Measurements from ENCODE around the gene HRAS.
A peak's percentile ranks its signal among the peaks of the same experiment; 100 is the strongest.
"Not testable (repeated sequence)": the region's sequence is repeated elsewhere in the genome, so short reads cannot be mapped to it uniquely, and the experiment has no call there.

The HRAS gene

DNA sequence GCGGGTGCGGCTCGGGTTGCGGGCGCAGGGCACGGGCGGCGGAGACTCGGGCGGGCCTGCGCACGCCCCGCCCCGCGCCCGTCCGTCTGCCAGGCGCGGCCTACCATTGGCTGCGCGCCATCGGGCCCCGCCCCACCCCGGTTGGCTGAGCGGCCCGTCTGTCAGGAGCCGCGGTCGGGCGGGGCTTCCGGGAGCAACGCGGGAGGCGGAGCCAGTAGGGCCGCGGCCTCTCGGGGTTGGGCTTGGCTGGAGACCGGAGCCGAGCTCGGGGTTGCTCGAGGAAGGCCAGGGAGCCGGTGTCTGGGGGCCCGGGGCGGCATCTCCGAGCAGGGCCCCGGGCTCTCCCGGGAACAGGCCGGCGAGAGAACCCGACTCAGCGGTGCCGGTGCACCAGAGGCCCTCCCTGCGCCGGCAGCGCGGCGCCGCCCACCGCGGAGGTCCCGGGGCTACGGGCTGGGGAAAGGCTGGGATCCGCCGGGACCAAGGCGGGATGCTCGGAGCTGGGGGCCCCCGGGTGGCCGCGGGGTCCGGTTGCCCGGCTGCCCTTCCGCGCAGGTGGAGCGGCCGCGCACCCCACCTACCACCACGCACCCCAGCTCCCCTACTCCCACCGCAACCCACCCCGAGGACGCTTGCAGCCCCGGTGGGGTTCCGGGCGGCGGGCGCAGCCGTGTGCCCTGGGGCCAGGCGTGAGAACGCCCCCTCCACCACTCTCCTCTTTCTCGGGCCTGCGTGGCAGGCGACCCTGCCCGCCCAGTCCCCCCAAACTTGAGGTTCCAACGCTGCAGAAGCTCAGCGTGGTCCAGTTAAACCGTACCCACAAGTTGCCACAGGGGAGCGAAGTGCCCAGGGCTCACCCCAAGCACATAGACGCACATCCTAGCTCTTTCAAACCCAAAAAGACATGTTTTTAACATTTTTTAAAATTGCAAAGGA is at the start of gene HRAS:
HRAS (minus strand) TSS at position 58 of the 936 bp plus-strand sequence.
- DNase-seq, result peak; percentile 91 to 92

DNA sequence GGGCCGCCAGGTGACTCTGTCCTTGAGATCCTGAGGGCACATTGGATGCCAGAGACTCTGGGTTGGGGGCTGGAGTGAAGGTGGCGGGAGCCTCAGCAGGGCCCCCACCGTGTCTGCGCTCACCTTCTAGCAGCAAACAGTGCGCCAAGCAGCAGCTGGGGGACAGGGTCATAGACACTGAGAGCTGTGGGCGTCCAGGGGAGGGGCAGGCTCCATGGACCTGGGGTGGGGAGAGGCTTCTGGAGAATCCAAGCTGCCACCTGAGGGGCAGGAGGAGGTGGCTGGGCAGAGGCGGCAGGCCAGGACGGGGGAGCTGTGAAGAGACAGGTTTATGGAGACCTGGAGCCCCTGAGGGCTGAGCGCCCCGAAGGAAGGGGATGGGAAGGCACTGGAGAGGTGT is 48.9 kb upstream of the HRAS start:
- DNase-seq, result no peak

DNA sequence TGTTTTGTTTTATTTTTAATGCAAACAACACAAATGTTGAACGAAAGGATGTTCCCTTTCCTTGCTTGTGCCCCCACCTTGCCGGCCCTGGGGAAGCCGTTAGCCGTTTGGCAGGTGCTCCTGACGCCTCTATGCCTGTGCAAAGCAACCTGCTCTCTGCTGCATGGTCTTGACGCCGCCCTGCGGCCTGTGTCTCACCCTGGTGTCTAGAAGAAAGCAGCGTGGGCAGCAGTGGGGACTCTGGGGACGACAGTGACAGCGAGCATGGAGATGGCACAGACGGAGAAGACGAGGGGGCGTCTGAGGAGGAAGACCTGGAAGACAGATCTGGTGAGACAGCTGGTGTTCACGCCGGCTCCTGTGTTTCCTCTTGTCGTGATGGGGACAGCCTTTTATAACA is 46.4 kb upstream of the HRAS start:
- no peak for DNase-seq

DNA sequence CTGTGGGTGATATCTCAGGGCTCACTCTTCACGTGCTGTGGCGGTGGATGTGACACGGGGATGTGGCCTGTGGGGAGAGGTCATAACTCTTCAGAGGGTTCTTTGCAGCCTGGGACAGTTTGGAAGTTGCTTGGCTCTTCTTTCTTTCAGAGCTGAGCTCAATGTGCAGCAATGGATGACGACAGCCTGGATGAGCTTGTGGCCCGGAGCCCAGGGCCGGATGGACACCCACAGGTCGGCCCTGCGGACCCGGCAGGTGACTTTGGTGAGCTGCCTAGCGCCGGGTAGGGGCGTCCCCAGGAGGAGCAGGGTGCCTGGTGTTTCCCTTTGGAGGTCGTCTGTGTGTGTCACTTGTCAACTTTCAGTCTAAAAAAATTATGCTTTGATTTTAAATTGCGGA is 46.0 kb upstream of the HRAS start:
- no peak for DNase-seq

DNA sequence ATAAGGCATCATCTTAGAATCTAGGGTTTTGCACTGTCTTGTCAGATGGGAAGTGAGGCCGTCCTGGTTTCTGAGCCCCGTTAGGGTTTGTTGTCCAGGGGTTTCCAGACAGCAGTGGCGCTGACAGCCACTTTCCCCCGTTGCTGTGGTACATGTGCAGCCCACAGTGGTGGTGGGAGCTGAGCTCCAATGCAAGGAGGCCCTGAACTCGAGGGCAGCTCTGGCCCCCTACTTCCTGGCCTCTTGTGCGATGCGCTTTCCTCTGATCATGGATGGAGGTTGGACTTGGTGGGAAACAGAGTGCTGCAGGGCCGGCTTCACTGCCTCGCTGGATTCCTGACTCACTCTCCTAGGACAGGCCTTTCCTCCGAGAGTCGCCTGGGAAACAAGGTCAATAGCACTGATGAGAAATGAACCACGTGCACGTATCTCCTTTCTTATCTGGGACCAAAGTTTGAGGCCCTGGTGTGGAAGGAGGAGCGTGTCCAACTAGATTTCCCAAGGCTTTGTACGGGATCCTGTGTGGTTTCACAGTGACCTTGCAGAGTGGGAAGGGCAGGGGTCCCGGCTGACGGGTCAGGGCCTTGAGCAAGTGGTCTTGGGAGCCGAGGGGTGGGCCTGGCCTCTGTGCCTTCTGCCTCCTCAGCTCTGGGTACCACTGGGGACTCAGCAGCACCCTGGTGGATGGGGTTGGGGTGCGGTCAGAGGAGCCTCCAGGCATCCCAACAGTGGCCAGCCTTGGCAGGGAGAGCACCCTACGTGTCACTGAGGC is 44.6 kb upstream of the HRAS start:
- DNase-seq, result no peak

DNA sequence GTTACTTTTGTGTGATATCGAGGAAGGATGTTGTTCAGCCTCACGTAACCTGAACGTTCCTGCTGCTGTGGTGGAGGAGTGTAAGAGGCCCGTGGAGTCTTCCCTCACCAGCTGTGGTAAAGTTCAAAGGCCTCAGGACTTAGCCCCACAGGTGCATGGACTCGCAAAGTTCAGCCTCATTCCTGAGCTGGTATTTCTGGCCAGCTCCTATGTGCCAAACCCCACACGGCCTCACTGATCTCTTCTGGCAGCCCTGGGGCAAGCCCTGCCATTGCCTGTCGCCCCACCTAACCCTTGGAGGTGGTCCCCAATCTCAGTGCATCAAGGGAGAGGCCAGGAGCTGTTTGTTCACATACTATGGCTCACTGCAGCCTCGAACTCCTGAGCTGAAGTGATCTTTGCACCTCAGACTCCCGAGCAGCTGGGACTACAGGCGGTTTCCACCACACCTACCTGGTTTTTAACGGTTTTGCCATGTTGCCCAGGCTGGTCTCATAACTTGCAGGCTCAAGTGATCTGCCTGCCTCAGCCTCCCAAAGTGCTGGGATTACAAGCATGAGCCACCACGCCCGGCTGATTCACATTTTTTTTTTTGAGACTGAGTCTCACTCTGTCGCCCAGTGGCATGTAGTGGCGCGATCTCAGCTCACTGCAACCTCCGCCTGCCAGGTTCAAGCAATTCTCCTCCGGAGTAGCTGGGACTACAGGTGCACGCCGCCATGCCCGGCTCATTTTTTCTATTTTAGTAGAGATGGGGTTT is 43.1 kb upstream of the HRAS start:
- DNase-seq, result no peak

DNA sequence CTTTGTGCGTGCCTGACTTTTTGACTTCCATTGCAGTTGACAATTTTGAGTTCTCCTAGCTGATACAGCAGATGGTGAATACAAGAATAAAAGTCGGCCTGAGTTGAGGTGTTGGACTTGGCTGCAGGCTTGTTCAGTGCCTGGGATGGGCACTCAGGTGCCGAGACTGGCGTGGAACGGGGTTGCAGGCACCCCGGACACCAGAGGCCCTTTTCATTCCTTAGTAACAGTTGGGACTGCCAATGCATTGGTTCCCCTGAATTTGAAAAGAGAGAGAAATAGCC is 42.2 kb upstream of the HRAS start:
- no peak for DNase-seq

DNA sequence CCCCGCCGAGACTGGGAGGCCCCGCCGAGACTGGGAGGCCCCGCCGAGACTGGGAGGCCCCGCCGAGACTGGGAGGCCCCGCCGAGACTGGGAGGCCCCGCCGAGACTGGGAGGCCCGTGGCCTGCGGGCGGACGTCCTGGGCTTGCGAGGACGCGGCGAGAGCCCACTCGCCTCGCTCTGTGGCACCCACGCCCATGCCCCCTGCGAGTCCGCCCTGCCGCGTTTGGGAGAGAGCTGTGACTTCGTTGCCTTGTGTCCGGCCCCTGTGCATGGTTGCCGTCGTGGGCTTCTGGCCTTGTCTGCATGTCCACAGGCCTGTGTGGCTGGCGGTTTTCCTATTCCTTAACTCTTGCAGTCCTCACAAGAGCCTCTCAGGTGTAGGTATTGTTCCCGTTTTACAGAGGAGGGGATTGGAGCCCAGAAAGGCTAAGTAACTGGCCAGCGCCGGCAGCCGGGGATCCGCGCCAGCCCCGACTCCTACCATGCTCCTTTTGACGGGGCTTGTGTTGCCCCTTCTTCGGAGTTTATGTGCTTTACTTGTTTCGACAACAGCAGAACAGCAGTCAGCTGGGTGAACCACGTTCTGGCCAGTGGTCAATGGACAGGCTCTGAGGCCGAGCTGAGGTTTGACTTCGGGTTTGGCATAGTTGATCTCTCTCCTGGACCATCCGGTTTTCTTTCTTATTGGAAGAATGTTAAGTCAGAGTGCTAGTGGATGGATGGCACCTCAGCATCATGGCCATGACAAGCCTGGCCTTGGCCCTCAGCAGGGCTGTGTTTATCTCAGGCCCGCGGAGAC is 41.6 kb upstream of the HRAS start:
- DNase-seq, result no peak

DNA sequence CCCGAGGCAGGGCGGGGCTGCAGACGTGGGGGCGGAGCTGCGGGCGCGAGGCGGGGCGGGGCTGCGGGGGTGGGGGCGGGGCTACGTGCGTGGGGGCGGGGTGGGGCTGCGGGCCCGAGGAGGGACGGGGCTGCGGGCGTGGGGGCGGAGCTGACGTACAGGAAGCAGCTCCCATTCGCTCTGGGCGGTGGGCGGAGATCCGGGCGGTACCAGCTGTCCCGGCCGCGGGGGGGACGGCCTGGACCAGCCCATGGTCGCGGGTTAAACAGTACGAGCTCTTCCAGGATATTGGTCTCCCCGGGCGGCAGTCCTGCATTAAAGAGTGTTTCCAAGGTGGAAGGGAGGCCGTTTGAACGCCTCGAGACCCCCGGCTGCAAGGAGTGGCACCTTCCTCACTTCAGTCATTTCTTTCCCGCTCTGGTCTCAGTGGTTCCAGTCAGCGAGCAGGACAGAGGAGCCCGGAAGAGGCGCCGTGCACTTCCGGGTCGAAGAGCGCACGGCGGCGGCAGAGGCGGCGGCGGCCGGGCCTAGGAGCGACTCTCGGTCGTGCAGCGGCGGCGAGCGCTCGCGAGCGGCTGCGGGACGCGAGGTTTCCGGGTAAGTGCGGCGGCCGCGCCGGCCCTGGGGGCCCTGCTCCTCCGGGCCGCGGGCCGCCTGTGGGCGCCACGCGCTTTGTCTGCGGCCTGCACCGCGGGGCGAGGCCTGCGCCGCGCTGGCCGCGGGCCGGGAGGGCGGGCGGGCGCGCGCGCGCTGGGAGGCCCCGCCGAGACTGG is 40.8 kb upstream of the HRAS start, which contains the start of gene PHRF1:
PHRF1 (plus strand) TSS at position 475 of the 773 bp plus-strand sequence. CDS start 5,043 bp downstream, outside the sequence.
- DNase-seq, result peak; percentile 94 to 95

DNA sequence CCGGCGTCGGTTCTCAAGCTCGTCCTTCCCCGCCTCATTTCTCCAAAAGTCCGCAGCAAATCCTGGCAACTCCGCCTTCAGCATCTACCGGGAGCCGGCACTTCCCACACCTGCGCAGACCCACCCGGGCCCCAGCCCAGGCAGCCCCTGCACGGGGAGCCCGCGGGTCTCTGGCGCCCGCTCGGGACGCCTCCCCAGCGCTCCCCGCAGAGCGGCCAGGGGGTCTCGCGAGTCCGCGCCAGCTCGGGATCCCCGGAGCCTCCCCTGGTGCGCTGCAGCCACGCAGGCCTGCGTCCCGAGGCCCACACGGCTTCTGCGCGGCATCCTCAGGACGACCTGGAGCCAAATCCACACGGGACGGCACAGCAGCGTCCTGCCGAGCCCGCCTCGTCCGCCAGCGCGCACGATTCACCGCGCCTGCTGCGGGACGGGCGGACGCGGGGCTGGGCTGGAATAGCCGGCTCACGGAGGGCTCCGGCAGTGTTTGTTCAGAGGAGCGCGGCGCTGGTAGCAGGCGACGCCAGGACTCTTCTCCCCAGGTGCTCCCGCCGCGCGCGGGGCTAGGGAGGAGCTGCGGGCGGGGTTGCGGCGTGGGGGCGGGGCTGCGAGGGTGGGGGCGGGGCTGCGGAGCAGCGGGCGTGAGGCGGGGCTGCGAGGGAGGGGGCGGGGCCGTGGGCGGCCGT is 40.1 kb upstream of the HRAS start:
- DNase-seq, result no peak

DNA sequence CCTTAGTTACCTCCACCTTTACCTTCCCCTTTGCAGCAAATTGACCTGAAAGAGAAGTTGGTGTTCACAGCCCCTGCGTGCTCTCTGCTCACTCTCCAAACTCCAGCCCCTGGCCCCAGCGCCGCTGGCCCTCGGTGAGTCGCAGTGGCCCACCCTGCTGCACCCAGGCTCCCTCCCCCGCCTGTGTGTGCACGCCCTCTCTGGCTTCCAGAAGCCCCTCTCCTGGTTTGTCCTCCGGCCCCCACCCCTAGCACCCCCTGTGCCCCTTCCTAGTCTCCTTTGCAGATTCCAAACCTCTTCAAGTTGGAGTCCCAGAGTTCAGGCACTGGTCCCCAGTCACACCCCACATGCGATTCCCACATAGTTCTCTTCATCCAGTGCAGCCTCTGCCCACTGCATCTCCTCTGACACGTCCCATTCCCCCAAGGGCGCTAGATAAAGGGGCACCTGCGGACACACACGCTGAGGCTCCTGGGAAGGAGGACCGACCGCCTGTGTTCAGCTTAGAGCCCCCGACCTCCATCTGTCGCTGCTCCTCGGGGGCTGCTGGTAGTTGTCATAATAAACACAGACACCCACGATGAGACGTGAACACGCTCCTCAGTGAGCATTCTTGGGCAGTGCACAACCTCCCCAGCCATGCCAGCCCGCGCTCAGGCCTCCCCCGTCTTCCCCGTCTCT is 39.4 kb upstream of the HRAS start:
- no peak for DNase-seq

DNA sequence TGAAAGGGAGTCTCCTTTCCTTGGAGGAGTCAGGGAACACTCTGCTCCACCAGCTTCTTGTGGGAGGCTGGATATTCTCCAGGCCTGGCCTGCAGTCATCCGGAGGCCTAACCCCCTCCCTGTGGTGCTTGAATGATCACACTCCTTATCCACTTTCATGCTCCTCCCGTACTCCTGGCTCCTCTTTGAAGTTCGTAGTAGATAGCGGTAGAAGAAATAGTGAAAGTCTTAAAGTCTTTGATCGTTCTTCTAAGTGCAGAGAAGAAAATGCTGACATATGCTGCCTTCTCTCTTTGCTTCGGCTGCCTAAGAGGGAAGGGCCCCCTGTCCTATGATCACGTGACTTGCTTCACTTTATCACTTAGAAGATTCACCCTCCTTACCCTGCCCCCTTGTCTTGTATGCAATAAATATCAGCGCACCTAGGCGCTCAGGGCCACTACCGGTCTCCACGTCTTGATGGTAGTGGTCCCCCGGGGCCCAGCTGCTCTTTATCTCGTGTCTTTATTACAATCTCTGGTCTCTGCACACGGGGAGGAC is 38.7 kb upstream of the HRAS start:
- not testable (repeated sequence) for DNase-seq

DNA sequence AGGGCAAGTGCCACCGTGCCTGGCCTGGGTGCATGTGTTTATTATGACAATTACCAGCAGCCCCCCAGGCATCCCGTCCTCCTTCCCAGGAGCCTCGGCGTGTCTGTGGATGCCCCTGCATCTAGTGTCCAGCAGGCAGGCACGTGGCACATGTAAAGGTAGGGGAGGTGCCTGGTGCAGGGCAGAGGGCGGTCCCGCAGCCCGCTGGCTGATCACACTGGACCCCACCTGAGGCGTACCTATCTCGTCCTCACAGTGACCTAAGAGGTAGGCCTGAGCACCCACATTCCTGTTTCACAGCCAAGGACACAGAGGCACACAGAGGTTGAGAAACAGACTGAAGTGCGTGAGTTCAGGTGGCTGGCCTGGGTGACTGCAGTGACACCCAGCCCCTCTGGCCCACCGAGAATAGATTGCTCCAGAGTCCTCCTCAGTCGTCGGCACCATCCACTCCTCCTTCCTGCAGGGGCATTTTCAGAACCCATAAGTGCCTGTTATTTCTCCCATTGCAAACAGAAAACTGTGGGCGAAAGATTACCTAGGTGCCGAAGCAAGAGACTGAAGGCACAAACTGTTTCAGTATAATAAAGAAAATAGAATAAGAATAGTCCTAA is 37.9 kb upstream of the HRAS start:
- DNase-seq, result no peak

DNA sequence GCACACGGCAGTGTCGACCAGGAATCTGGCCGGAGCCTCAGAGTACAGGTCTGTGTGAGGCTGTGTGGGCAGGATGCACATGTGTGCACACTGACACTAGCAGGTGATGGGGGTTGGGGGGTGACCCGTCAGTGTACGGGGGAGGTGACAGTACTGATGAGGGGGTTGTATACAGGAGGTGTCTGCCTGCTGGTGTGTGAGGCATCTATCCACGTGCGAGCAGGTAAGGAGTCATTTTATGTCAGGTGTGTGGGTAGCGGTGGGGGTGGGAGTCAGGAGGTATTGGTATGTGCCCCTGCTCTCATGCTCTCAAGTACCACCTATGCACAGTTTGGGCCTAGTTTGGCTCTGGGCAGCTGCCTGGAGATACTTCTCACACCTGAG is 36.4 kb upstream of the HRAS start:
- DNase-seq, result no peak

DNA sequence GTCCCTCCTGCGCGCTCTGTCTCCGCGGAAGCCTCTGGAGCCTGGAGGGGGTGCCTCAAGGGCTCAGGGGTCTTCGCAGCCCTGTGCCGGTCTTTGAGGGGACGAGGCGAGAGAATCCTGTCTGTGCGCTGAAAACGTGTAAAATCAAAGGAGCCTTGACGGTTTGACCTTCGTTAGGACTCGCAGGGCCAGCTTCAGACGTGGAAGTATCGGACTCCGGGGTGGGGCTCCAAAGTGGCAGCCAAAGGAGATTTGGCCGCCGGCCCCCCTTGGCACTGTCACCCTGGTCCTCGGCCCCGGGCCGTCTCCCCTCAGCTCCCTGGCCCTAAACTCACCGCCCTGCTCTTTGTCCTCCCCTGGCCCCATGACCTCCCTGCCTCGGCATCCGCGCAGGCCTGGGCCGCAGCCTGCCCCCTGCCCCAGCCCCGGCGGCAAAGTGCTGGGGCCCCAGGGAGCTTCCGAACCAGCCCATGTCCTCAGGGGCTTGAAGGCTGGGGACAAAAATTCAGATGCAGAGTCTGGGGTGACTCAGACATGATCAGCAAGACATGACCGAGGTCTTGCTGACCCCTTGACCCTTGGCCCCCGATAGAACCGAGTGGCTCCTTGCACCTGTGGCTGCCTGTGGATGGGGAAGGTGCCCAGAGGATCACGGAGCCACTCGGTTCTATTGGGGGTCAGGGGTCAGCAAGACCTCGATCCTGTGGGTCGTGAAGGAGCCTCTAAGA is 33.9 kb upstream of the HRAS start:
- DNase-seq, result no peak

DNA sequence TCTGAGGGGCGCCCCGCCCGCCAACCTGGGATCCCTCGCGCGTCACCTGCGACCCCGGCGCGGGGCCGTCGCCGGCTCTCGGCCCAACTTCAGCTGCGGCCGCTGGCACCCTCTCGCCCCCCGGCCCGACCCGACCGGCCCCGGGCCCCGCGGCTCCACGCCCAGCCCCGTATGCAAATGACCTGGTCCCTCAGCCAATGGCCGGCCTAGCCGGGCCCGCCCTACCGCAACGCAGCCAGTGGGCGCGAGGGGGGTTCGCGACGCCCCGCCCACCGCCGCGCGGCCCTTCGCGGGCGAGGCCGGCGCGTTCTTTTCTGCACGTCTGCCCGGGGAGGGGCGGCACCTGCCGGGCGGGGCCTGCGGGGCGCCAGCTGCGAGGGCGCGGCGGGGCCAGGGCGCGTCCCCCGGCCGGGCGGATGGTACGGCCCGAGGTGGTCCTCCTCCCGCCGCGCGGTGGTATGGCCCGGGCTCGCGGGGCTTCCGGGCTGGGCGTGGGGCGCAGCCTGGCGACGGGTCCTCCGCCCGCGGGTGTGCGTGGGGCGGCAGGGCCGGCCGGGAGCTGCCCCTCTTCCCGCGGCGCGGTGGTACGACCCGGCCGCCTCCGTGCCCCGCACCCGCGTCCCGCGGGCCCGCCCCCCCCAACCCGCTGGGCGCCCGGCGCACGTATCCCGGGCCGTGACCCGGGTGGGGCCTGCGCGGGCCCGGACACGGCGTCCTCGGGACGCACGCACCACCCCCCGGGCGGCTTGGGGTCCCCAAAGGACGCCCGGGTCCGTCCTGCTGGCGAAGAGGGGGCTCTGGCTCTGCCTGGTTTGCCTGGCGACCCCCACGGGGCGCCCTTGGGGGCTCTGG is 33.2 kb upstream of the HRAS start:
- peak; percentile 78 to 79 for DNase-seq

DNA sequence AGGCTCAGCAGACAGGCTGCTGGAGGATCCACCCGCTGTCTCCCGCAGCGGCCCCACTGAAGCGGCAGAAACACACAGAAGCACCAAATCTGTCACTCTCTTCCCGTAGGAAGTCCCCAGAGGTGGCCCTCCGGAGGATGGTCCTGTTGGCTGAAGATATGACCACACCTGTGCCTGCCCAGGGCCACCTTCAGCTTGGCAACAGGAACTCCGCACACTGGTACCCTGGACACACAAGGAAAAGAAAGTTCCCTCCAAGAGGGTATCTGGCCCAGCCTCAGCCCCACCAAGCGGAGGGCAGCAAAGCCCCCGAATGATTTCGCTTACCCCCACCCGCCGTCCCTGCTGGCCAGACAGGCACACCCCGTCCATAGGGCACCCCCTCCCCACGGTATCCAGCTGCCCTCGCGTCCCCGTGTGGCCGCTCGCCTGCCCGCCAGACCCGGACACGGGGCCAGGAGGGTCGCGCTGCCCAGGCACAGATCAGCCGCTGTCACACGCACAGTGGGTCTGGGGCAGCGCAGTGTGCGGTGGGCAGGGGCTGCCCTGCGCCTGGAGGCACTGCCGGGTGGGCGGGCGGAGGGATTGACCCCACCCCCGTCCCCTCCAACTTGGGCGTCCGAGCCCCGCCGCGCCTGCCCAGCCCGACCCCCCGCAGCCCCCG is 32.4 kb upstream of the HRAS start:
- DNase-seq, result no peak

All from activated CD4-positive, alpha-beta T cell treated with anti-CD3 and anti-CD28 coated beads, Interleukin-2, amount 50 U/mL, for 4 hours (primary cell).